K562 (cell line): ENCODE results near the gene MPRIP. TPM values are rescaled to one million over a fixed set of nuclear protein-coding genes. Genes with fewer than 3 reads are reported as not detected.
A peak's percentile ranks its signal among the peaks of the same experiment; 100 is the strongest.

Experiments
- ATAC-seq: fragments of 200-7000 bp; cut with Tn5 transposase; 3 replicates; pipeline ENCODE4 v1.9.1; 2020; ENCODE audit warnings: moderate library complexity
- BruUV-seq: library from RNA; stranded (reverse); fragments of 400-500 nt; replicated peaks from 2 replicates; lab custom pipeline; 2021; lab: Mats Ljungman, UMichigan
- CTCF ChIA-PET: fragments of 300-600 bp; formaldehyde crosslinking; extraction: SDS; loops from one replicate; lab custom pipeline; 2021; ENCODE audit warnings: low intra/inter-chr PET ratio; lab: Yijun Ruan, JAX
- POLR2A ChIA-PET: fragments of 300-600, 350-650 bp; sonication (Branson Sonifier 250); formaldehyde crosslinking; extraction: SDS; loops from one replicate; lab custom pipeline; 2021; ENCODE audit warnings: antibody characterized with exemption, inconsistent platforms; lab: Yijun Ruan, JAX
- DNase-seq, 4 experiments: peaks; one replicate each; pipeline versions ENCODE4 v3.0.0 to v3.0.0-alpha.2; 2011 to 2018; ENCODE audit warnings: low spot score in 3 of 4, mixed read lengths in 3 of 4; ENCODE audit errors: extremely low read depth in 1 of 4
- FAIRE-seq: peaks from 2 replicates; lab custom pipeline; 2011; peaks lifted over from hg19 to GRCh38; lab: Jason Lieb, UNC
- H2AFZ ChIP-seq: 2 replicates; pipeline ENCODE4 v1.6.0; 2011; ENCODE audit warnings: low read depth, low read length, control low read depth, inconsistent platforms
- H3K27ac ChIP-seq: fragments of 200-600 bp; 3 replicates; pipeline ENCODE4 v1.8.0; 2011; ENCODE audit warnings: low read depth, mild to moderate bottlenecking, control low read depth, inconsistent platforms, low read length, moderate library complexity, mixed read lengths; ENCODE audit errors: extremely low read depth
- H3K27me3 ChIP-seq, 2 experiments: fragments of 300-600 bp in 1 of 2; 2 replicates in 1 of 2; 3 replicates in 1 of 2; pipeline versions ENCODE4 v1.6.0 to v1.8.0; 2011; ENCODE audit warnings: inconsistent platforms in 2 of 2, low read length in 2 of 2, mild to moderate bottlenecking in 1 of 2, mixed read lengths in 1 of 2, moderate library complexity in 1 of 2; ENCODE audit not compliant: control insufficient read depth in 2 of 2, insufficient read depth in 2 of 2
- H3K36me3 ChIP-seq: fragments of 300-600 bp; 3 replicates; pipeline ENCODE4 v1.8.0; 2011; ENCODE audit warnings: mild to moderate bottlenecking, low read length, inconsistent platforms; ENCODE audit not compliant: control insufficient read depth, insufficient read depth
- H3K4me1 ChIP-seq, 2 experiments: fragments of 200-600 bp in 1 of 2; replicated peaks in 1 of 2; 2 replicates in 1 of 2; 3 replicates in 1 of 2; pipeline versions ENCODE4 v1.5.1 to v1.8.0; 2011; ENCODE audit warnings: inconsistent platforms in 2 of 2, low read length in 2 of 2, mild to moderate bottlenecking in 1 of 2, mixed read lengths in 1 of 2, moderate library complexity in 1 of 2; ENCODE audit not compliant: control insufficient read depth in 2 of 2, insufficient read depth in 2 of 2
- H3K4me2 ChIP-seq: 2 replicates; pipeline ENCODE4 v1.6.1; 2011; ENCODE audit warnings: low read length, control low read depth, inconsistent platforms, mixed read lengths; ENCODE audit not compliant: insufficient read depth
- H3K4me3 ChIP-seq: fragments of 200-600 bp; sonication (generic), shearing (Covaris generic); 2 replicates; pipeline ENCODE4 v1.5.1; 2016; ENCODE audit warnings: control low read depth, inconsistent platforms
- H3K79me2 ChIP-seq: fragments of 200-600 bp; 3 replicates; pipeline ENCODE4 v1.8.0; 2011; ENCODE audit warnings: low read length, inconsistent platforms; ENCODE audit not compliant: control insufficient read depth, insufficient read depth
- H3K9ac ChIP-seq, 2 experiments: 2 replicates each; pipeline versions ENCODE4 v1.6.0 to v1.6.1; 2011; ENCODE audit warnings: low read depth in 2 of 2, low read length in 2 of 2, control low read depth in 1 of 2, inconsistent platforms in 1 of 2, mild to moderate bottlenecking in 1 of 2, mixed read lengths in 1 of 2; ENCODE audit not compliant: insufficient read depth in 1 of 2
- H3K9me1 ChIP-seq: one replicate; pipeline ENCODE4 v1.6.0; 2011; ENCODE audit warnings: inconsistent platforms, mild to moderate bottlenecking, low read length, moderate library complexity; ENCODE audit not compliant: control insufficient read depth, insufficient read depth
- H3K9me3 ChIP-seq: replicated peaks from 2 replicates; pipeline ENCODE4 v1.5.1; 2011; ENCODE audit warnings: low read depth, low read length, inconsistent platforms; ENCODE audit not compliant: control insufficient read depth, insufficient read depth
- H4K20me1 ChIP-seq: replicated peaks from 2 replicates; pipeline ENCODE4 v1.6.1; 2011; ENCODE audit warnings: low read length, inconsistent platforms, mixed read lengths; ENCODE audit not compliant: control insufficient read depth, insufficient read depth
- ATF7 ChIP-seq: fragments of 450-650 bp; IDR thresholded peaks from 2 replicates; pipeline ENCODE4 v1.7.1; 2014; ENCODE audit warnings: mild to moderate bottlenecking, moderate library complexity
- BCOR ChIP-seq: fragments of 450-650 bp; IDR thresholded peaks from 2 replicates; pipeline ENCODE4 v1.6.1; 2016
- CXXC5 ChIP-seq: fragments of 250-450 bp; sonication (Bioruptor Pico); IDR thresholded peaks from 2 replicates; pipeline ENCODE4 v1.8.0; 2022; ENCODE audit warnings: inconsistent platforms, mild to moderate bottlenecking, moderate library complexity
- HMG20A ChIP-seq: fragments of 450-650 bp; formaldehyde crosslinking; conservative IDR thresholded peaks from 2 replicates; pipeline ENCODE4 v1.4.0; 2020; ENCODE audit warnings: mild to moderate bottlenecking, mixed read lengths
- LEF1 ChIP-seq: fragments of 450-650 bp; IDR thresholded peaks from 2 replicates; pipeline ENCODE4 v1.6.1; 2016; ENCODE audit warnings: mild to moderate bottlenecking
- MCM2 ChIP-seq: fragments of 450-650 bp; IDR thresholded peaks from 2 replicates; pipeline ENCODE4 v1.6.1; 2017; ENCODE audit warnings: low read depth, mild to moderate bottlenecking
- NCOR1 ChIP-seq: fragments of 450-650 bp; IDR thresholded peaks from 2 replicates; pipeline ENCODE4 v1.6.1; 2016; ENCODE audit warnings: mild to moderate bottlenecking, moderate library complexity
- NFATC3 ChIP-seq: fragments of 450-650 bp; IDR thresholded peaks from 2 replicates; pipeline ENCODE4 v1.6.1; 2017; ENCODE audit warnings: mild to moderate bottlenecking
- NFIX ChIP-seq: fragments of 250-450 bp; sonication (Bioruptor Pico); IDR thresholded peaks from 2 replicates; pipeline ENCODE4 v1.4.0; 2020; ENCODE audit warnings: low read depth, mild to moderate bottlenecking, moderate library complexity
- POLR2AphosphoS2 ChIP-seq: IDR thresholded peaks from 2 replicates; pipeline ENCODE4 v1.6.1; 2012; ENCODE audit warnings: low read length, improper control_type of control experiment
- TAL1 ChIP-seq: fragments of 450-650 bp; IDR thresholded peaks from 2 replicates; pipeline ENCODE4 v1.6.1; 2016; ENCODE audit warnings: mild to moderate bottlenecking
- ZBTB11 ChIP-seq, 3 experiments: fragments of 200-800 bp in 1 of 3; fragments of 250-450 bp in 1 of 3; fragments of 450-650 bp in 1 of 3; sonication (Bioruptor Pico) in 1 of 3; sonication (Bioruptor generic) in 1 of 3; formaldehyde crosslinking in 1 of 3; IDR thresholded peaks; 2 replicates each; pipeline versions ENCODE4 v1.6.1 to v1.8.0; 2016 to 2022; ENCODE audit warnings: mild to moderate bottlenecking in 2 of 3, missing genetic modification characterization in 2 of 3, missing compliant biosample characterization in 1 of 3, moderate library complexity in 1 of 3
- ZBTB2 ChIP-seq: fragments of 450-650 bp; IDR thresholded peaks from 2 replicates; pipeline ENCODE4 v1.6.1; 2016; ENCODE audit warnings: antibody characterized with exemption
- ZNF12 ChIP-seq: sonication (generic); formaldehyde crosslinking; IDR thresholded peaks from 2 replicates; pipeline ENCODE4 v1.4.0; 2020; ENCODE audit warnings: mild to moderate bottlenecking, missing genetic modification reagents
- WGBS: fragments of 100-300 bp; shearing (Covaris generic); methylation state at CpG from one replicate; pipeline ENCODE4 v1.1.6; 2016; ENCODE audit warnings: low coverage, mixed read lengths; ENCODE audit not compliant: insufficient coverage; ENCODE audit errors: missing lambda C conversion rate; 5-methylcytosine and 5-hydroxymethylcytosine counted together
- in situ Hi-C: fragments of 300-500 bp; cut with MboI; formaldehyde crosslinking; loops from 4 replicates; pipeline ENCODE4 v1.15.0; 2018; ENCODE audit warnings: inconsistent platforms, mixed read lengths
- intact Hi-C: fragments of 100-400 bp; cut with micrococcal nuclease; formaldehyde crosslinking; loops from 2 replicates; pipeline ENCODE4 v1.14.2; 2022
- polyA plus RNA-seq, 8 experiments: library from polyadenylated mRNA; depleted of rRNA in 4 of 8; stranded (reverse) in 5 of 8; unstranded in 3 of 8; fragments of >200 nt; fragmentation: Nextera tagmentation in 2 of 8; fragmentation: Illumina TruSeq in 1 of 8; extraction: Ambion mirVana in 2 of 8; extraction: Trizol in 1 of 8; gene quantifications; 2 replicates each; pipeline versions ENCODE4 v1.2.1 to v1.2.3, GENCODE V29; 2011 to 2014; ENCODE audit warnings: inconsistent platforms in 1 of 8, missing spikeins in 1 of 8
- total RNA-seq, 7 experiments: library from RNA; depleted of rRNA in 6 of 7; stranded (reverse); fragments of >200 nt in 6 of 7; fragmentation: Illumina TruSeq in 2 of 7; extraction: Trizol in 2 of 7; gene quantifications; 2 replicates each; pipeline versions ENCODE4 v1.2.1 to v1.2.3, GENCODE V29; 2011 to 2021; ENCODE audit warnings: low replicate concordance in 1 of 7
- TF ChIP-seq, protein P1 (sequence below): sonication (generic); formaldehyde crosslinking; IDR thresholded peaks from 2 replicates; pipeline ENCODE4 v1.8.0; 2022; ENCODE audit warnings: mild to moderate bottlenecking, missing genetic modification reagents

MPRIP gene
- total and polyA plus RNA-seq, 9 of the 15 experiments (the other 6 are each of a cell fraction or from before 2014, with no cell fraction given) = 10.0 to 72.6 (median 30.1) TPM

- Histone ChIP-seq H3K4me2 (no peak overlapping the region), H3K4me1 (peaks cover 0 to 5% of the 10 kb centered on the region in 2 experiments; a peak in 2 of 5 replicates), H3K9ac (peak overlapping the region in 1 of 2 experiments; percentile 36; a peak in 1 of 4 replicates), H2AFZ (no peak overlapping the region), H3K4me3 (no peak overlapping the region), H3K79me2 (no peaks in the 10 kb centered on the region; the same call in 1 of the 3 replicates), H4K20me1 (peaks cover 11% of the 10 kb centered on the region; the same call in 1 of the 2 replicates), H3K27ac (no peak overlapping the region), H3K9me3 (no peaks in the 10 kb centered on the region), H3K27me3 (no peaks in the 10 kb centered on the region), H3K36me3 (peaks cover 4% of the 10 kb centered on the region; the same call in 1 of the 3 replicates), H3K9me1 (no peaks in the 10 kb centered on the region)
- DNase-seq (no peak), ATAC-seq (no peak), FAIRE-seq (no peak)
- POLR2A ChIA-PET = interaction anchor here (1.1 kb wide), 2 partner anchors 9 to 10 kb away, joined by 3 to 4 read pairs; no protein-coding TSS in a partner anchor
- in situ Hi-C loops (no loop called here), intact Hi-C loops (no loop called here)
- 83% methylated on average over 5 of the region's 8 CpGs for WGBS
- no TSS peak for BruUV-seq
- CTCF ChIA-PET = no interaction called here
- TF ChIP-seq TAL1 = no peak
- no peak for TF ChIP-seq POLR2AphosphoS2
- TF ChIP-seq CXXC5 (CRISPR knock-in tag) = no peak
- TF ChIP-seq ZNF12 (CRISPR knock-in tag) = no peak
- TF ChIP-seq ATF7 = no peak
- no peak for TF ChIP-seq ZBTB2
- no peak for TF ChIP-seq HMG20A (CRISPR knock-in tag)
- no peak for TF ChIP-seq NFIX
- TF ChIP-seq MCM2 = no peak
- no peak for TF ChIP-seq BCOR
- TF ChIP-seq ZBTB11 (CRISPR knock-in tag; IDR thresholded peaks at IDR 0.05) = no peak
- no peak for TF ChIP-seq NFATC3
- TF ChIP-seq LEF1 = no peak
- no peak for TF ChIP-seq NCOR1
- TF ChIP-seq, protein P1, sequence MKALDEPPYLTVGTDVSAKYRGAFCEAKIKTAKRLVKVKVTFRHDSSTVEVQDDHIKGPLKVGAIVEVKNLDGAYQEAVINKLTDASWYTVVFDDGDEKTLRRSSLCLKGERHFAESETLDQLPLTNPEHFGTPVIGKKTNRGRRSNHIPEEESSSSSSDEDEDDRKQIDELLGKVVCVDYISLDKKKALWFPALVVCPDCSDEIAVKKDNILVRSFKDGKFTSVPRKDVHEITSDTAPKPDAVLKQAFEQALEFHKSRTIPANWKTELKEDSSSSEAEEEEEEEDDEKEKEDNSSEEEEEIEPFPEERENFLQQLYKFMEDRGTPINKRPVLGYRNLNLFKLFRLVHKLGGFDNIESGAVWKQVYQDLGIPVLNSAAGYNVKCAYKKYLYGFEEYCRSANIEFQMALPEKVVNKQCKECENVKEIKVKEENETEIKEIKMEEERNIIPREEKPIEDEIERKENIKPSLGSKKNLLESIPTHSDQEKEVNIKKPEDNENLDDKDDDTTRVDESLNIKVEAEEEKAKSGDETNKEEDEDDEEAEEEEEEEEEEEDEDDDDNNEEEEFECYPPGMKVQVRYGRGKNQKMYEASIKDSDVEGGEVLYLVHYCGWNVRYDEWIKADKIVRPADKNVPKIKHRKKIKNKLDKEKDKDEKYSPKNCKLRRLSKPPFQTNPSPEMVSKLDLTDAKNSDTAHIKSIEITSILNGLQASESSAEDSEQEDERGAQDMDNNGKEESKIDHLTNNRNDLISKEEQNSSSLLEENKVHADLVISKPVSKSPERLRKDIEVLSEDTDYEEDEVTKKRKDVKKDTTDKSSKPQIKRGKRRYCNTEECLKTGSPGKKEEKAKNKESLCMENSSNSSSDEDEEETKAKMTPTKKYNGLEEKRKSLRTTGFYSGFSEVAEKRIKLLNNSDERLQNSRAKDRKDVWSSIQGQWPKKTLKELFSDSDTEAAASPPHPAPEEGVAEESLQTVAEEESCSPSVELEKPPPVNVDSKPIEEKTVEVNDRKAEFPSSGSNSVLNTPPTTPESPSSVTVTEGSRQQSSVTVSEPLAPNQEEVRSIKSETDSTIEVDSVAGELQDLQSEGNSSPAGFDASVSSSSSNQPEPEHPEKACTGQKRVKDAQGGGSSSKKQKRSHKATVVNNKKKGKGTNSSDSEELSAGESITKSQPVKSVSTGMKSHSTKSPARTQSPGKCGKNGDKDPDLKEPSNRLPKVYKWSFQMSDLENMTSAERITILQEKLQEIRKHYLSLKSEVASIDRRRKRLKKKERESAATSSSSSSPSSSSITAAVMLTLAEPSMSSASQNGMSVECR (CRISPR knock-in tag) = no peak
These were observed 13.9 kb downstream of the MPRIP start for GRCh38 chr17:17056156-17056539.
